SK-N-MC (cell line): ENCODE results near the gene MRE11.
"Not testable (repeated sequence)": the region's sequence is repeated elsewhere in the genome, so short reads cannot be mapped to it uniquely, and the experiment has no call there.

Experiments
- DNase-seq: peaks from one replicate; pipeline ENCODE4 v3.0.0-alpha.2; 2011; ENCODE audit warnings: low read depth, low spot score
- H3K27ac ChIP-seq: fragments of 200-600 bp; sonication (generic); 2 replicates; pipeline ENCODE4 v1.5.1; 2016; ENCODE audit warnings: mixed run types
- H3K36me3 ChIP-seq: fragments of 200-600 bp; sonication (generic); 2 replicates; pipeline ENCODE4 v1.6.1; 2017; ENCODE audit warnings: antibody characterized with exemption, low read length, mixed read lengths; ENCODE audit not compliant: insufficient read depth
- H3K4me3 ChIP-seq: fragments of 200-600 bp; sonication (generic); 2 replicates; pipeline ENCODE4 v1.5.1; 2016
- H3K9ac ChIP-seq: fragments of 200-600 bp; sonication (generic); 2 replicates; pipeline ENCODE4 v1.8.0; 2017; ENCODE audit warnings: mixed run types, mixed read lengths; ENCODE audit not compliant: insufficient read length
- H3K9me3 ChIP-seq: fragments of 200-600 bp; sonication (generic); 2 replicates; pipeline ENCODE4 v1.6.1; 2017; ENCODE audit warnings: low read depth, mild to moderate bottlenecking, antibody characterized with exemption, low read length, moderate library complexity, mixed read lengths
- EZH2 ChIP-seq: fragments of 200-600 bp; sonication (generic); IDR thresholded peaks from one replicate; pipeline ENCODE4 v1.6.1; 2017; ENCODE audit warnings: antibody characterized with exemption
- FOXP2 ChIP-seq: optimal IDR thresholded peaks from 2 replicates; pipeline ENCODE3; 2011; ENCODE audit warnings: mild to moderate bottlenecking, moderate library complexity; ENCODE audit not compliant: insufficient read depth; ENCODE audit errors: extremely low read length, control extremely low read depth
- POLR2AphosphoS5 ChIP-seq: IDR thresholded peaks from 2 replicates; pipeline ENCODE4 v1.6.1; 2012; ENCODE audit warnings: mild to moderate bottlenecking, low read depth, low read length, borderline replicate concordance

The MRE11 gene

GRCh38 chr11:94400457-94400838 is 93.2 kb downstream of the MRE11 start:
- no peaks in the 10 kb centered on the region for H3K36me3 ChIP-seq
- no peak overlapping the region for H3K9ac ChIP-seq
- H3K27ac ChIP-seq = no peak overlapping the region
- TF ChIP-seq POLR2AphosphoS5 (no peak), FOXP2 (no peak), EZH2 (no peak)
- H3K9me3 ChIP-seq = no peaks in the 10 kb centered on the region
- no peak overlapping the region for H3K4me3 ChIP-seq
- DNase-seq = no peak

GRCh38 chr11:94400050-94400449 is 93.6 kb downstream of the MRE11 start:
- Histone ChIP-seq H3K9me3 (no peaks in the 10 kb centered on the region), H3K9ac (no peak overlapping the region), H3K27ac (no peak overlapping the region), H3K4me3 (no peak overlapping the region), H3K36me3 (no peaks in the 10 kb centered on the region)
- no peak for DNase-seq
- TF ChIP-seq FOXP2 = no peak
- TF ChIP-seq POLR2AphosphoS5 = no peak
- no peak for TF ChIP-seq EZH2

- Histone ChIP-seq H3K9ac (no peak overlapping the region), H3K4me3 (no peak overlapping the region), H3K9me3 (no peaks in the 10 kb centered on the region), H3K36me3 (no peaks in the 10 kb centered on the region), H3K27ac (no peak overlapping the region)
- TF ChIP-seq POLR2AphosphoS5 = no peak
- no peak for TF ChIP-seq FOXP2
- TF ChIP-seq EZH2 = no peak
- DNase-seq = no peak
These were observed 95.5 kb downstream of the MRE11 start for GRCh38 chr11:94398101-94398500.

DNA sequence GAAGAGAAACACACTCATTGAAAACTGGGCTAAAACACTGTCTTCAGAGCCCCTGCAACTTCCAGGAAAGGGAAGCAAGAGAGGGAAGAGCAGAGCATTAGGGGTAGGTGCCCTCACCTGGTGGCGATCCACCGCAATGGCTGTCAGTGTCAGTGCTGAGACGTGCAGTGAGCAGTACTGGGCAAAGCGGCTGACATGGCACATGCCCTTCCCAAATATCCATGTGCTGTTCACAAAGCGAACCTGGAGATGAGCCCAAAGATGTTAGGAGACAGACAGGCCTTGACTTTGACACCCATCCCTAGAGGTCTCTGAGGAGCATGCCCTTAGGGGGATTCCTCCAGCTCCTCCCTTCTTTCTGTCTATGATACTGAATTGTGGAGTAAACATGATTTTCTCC is 97.4 kb downstream of the MRE11 start:
- no peak for DNase-seq
- no peak overlapping the region for H3K4me3 ChIP-seq
- no peak for TF ChIP-seq FOXP2
- TF ChIP-seq EZH2 = no peak
- TF ChIP-seq POLR2AphosphoS5 = no peak
- no peaks in the 10 kb centered on the region for H3K9me3 ChIP-seq
- no peak overlapping the region for H3K27ac ChIP-seq
- no peak overlapping the region for H3K9ac ChIP-seq
- H3K36me3 ChIP-seq = no peaks in the 10 kb centered on the region

DNA sequence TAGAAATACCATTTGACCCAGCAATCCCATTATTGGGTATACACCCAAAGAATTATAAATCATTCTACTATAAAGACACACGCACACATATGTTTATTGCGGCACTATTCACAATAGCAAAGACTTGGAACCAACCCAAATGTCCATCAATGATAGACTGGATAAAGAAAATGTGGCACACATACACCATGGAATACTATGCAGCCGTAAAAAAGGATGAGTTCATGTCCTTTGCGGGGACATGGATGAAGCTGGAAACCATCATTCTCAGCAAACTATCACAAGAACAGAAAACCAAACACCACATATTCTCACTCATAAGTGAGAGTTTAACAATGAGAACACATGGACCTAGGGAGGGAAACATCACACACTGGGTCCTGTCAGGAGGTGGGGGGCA is 101.7 kb downstream of the MRE11 start:
- H3K27ac ChIP-seq, H3K4me3 ChIP-seq, DNase-seq, H3K9ac ChIP-seq, H3K9me3 ChIP-seq, H3K36me3 ChIP-seq: not testable (repeated sequence)

GRCh38 chr11:94379613-94380012 is 114.0 kb downstream of the MRE11 start:
- Histone ChIP-seq H3K27ac (no peak overlapping the region), H3K9ac (no peak overlapping the region), H3K9me3 (no peaks in the 10 kb centered on the region), H3K4me3 (no peak overlapping the region), H3K36me3 (no peaks in the 10 kb centered on the region)
- TF ChIP-seq POLR2AphosphoS5 (no peak), FOXP2 (no peak), EZH2 (no peak)
- no peak for DNase-seq

GRCh38 chr11:94376841-94377240 is 116.8 kb downstream of the MRE11 start:
- Histone ChIP-seq H3K36me3 (no peaks in the 10 kb centered on the region), H3K4me3 (no peak overlapping the region), H3K9me3 (no peaks in the 10 kb centered on the region), H3K9ac (no peak overlapping the region), H3K27ac (no peak overlapping the region)
- no peak for TF ChIP-seq EZH2
- TF ChIP-seq FOXP2 = no peak
- TF ChIP-seq POLR2AphosphoS5 = no peak
- no peak for DNase-seq

DNA sequence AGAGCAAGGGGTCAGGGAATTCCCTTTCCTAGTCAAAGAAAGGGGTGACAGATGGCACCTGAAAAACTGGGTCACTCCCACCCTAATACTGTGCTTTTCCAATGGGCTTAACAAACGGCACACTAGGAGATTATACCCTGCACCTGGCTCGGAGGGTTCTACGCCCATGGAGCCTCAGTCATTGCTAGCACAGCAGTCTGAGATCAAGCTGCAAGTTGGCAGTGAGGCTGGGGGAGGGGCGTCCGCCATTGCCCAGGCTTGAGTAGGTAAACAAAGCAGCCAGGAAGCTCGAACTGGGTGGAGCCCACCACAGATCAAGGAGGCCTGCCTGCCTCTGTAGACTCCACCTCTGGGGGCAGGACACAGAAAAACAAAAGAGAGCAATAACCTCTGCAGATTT is 123.1 kb downstream of the MRE11 start:
- not testable (repeated sequence) for H3K27ac ChIP-seq, H3K4me3 ChIP-seq, DNase-seq, H3K36me3 ChIP-seq, H3K9ac ChIP-seq, H3K9me3 ChIP-seq
